GM19328 (cell line): Measurements from ENCODE around the gene DISP3.

Source experiments
- ATAC-seq: cut with Tn5 transposase; IDR thresholded peaks from one replicate; pipeline ENCODE4 v1.9.1; 2021; ENCODE audit warnings: mild to moderate bottlenecking, moderate library complexity; ENCODE audit not compliant: unreplicated experiment

DISP3 gene

GRCh38 chr1:11483581-11484320 lies 4.8 kb downstream of the DISP3 start:
- ATAC-seq, result no peak

DNA sequence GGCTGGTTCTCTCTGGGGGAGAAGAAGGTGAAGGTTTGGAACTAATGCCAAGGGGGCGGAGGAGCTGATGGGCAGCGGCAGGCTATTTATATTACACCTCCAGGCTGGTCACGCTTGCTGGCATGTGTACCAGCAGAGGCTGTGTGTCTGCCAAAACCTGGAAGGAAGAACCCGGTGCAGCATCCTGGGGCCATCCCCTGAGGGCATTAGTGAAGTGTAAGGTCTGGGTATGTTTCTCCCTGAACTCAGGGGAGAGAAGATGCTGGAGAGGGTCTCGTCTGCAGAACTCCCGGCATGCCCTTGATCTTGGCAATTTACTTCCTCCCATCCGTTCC lies 5.3 kb downstream of the DISP3 start:
- ATAC-seq, result no peak

- no peak for ATAC-seq
Observed at GRCh38 chr1:11485191-11485590, 6.2 kb downstream of the DISP3 start.

DNA sequence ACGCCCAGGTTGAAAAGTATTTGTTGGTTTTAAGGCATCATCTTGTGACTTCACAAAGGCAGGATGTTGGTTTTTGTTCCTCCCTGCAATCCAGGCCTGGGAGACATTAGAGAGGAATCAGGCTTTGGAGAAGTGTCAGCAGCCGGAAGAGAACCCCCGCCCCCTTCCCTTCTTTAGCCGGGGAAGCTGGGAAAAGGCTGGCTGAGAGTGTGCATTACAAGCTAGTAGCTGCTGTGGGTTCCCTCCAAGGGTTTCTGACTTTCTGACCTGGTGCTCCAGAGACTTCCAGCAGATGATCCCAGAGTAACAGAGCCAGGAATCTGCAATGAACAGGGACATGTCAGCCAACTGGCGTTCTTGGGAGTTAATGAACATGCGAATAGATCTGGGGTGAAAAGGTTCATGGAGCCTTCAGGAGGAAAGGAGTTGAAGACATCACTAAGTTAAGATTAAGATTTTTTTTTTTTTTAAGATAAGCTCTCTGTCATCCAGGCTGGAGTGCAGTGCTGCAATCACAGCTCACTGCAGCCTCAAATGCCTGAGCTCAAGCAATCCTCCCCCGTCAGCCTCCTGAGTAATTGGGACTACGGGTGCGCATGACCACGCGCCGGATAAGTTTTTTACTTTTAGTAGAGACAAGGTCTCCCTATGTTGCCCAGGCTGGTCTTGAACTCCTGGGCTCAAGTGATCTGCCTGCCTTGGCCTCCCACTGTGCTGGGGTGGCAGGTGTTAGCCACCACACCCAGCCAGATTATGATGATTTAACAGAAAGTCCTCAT lies 7.5 kb downstream of the DISP3 start:
- no peak for ATAC-seq

DNA sequence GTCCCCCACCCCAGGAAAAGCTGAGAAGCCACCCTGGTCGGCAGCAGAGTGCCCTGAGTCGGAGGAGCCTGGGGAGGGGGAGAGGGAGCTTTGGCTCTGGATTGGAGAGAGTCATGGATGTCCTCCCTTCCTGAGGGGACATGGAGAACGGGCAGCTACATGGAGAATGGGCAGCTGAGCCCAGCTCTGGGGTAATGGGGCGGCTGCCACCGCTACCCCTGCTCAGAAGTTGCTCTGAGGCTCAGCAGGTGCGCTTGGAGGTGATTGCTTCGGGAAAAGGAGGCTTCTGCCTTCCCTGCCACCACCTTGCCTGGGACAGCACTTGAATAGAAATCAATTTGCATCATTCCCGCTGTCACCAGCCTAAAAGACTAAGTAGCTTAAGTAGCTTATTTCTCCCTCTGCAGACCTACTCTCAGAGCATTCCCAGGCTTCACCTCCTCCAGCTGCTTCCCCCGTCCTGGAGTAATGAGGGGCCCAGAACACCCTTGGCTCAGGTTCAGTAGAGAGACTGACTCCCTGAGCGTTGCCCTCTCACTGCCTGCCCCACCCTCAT lies 8.3 kb downstream of the DISP3 start:
- no peak for ATAC-seq

- ATAC-seq, result no peak
Observed at GRCh38 chr1:11488201-11488770, 9.3 kb downstream of the DISP3 start.

GRCh38 chr1:11488966-11489625 lies 10.1 kb downstream of the DISP3 start:
- no peak for ATAC-seq

- no peak for ATAC-seq
Observed at GRCh38 chr1:11492235-11492634, 13.3 kb downstream of the DISP3 start.

DNA sequence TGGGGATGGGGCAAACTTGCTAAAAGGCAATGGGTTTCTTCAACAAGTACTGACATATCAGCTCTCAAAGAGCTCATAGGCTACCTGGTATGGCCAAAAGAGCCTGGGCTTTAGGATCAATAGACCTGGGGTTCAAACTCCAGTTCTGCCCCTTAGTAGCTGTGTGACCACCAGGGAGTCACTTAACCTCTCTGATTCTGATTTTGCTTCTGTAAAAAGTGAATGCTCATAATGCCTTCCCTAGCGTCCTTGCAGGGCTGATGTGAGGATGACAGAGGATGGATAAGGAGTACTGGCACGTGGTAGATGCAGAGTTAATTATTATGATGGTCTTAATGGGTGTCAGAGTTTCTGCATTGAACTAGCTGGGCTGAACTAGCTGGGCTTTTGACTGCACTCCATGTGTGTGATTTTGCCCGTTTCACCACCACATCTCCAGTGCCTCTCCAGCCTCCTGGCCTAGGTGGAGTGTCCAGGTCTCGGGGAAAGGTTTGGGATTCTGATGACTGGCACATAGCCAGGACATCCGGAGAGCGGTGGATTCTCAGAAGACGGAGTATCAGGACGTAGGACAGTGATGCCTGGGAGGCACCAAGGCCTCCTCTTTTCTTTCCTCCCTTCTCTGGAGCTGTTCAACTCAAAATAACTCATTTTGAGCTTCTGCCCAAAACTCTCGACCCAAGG lies 15.2 kb downstream of the DISP3 start:
- no peak for ATAC-seq

DNA sequence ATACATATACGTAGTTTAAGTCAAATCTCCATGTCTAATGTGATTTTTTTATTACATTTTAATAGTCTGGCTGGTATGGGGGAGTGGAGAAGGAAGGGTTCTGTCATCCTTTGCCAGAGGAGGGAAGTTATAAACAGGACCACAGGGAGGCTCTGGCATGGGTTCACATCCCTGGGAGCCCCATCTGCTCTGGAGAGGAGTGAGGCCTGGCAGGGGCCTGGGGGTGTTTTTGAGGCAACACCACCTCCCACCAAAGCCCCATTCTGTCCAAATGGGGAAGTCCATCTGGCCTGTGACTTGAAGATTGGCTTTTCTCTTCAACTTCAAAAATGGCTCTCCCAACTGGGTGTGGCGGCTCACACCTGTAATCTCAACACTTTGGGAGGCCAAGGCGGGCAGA lies 15.8 kb downstream of the DISP3 start:
- no peak for ATAC-seq

DNA sequence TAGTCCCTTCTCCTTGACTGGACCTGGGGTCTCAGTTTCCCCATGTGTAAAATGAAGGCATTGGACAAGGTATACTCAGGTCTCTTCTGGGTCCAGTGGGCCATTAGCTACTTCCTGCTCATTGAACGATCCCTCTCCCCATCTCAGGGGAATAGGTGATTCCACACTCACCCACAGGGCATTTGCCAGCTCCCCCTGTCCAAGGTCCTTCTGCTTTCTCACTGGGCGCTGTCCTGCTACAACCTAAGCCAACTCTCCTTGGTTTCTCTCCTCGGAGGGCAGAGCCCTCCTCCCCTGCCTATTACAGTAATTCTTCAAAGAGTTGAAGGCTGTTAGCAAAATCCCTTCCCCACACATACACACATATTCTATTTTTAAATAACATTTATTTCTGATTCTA lies 16.6 kb downstream of the DISP3 start:
- ATAC-seq, result no peak

GRCh38 chr1:11496551-11497080 lies 17.7 kb downstream of the DISP3 start:
- no peak for ATAC-seq

GRCh38 chr1:11498956-11499594 lies 20.1 kb downstream of the DISP3 start:
- ATAC-seq, result no peak

- ATAC-seq, result no peak
Observed at GRCh38 chr1:11499601-11500331, 20.8 kb downstream of the DISP3 start.

DNA sequence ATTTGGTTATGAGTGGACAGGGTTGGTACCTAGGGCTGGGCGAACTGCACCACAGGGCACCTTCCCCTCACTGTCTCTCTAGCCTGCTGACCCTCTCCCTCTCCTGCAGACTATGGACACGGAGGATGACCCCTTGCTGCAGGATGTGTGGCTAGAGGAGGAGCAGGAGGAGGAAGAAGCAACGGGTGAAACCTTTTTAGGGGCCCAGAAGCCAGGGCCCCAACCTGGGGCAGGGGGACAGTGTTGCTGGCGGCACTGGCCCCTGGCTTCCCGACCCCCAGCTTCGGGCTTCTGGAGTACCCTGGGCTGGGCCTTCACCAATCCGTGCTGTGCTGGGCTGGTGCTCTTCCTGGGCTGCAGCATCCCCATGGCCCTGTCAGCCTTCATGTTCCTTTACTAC lies 21.9 kb downstream of the DISP3 start:
- no peak for ATAC-seq

DNA sequence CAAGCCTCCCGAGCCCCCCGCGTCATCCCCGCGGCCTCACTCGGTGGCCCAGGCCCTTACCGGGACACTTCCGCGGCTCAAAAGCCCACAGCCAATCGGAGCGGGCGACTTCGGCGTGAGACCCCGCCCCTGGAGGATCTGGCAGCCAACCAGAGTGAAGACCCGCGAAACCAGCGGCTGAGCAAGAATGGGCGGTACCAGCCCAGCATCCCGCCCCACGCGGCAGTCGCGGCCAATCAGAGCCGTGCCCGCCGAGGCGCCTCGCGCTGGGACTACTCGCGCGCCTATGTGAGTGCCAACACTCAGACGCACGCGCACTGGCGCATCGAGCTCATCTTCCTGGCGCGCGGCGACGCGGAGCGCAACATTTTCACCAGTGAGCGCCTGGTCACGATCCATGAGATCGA lies 22.5 kb downstream of the DISP3 start:
- ATAC-seq, result no peak

- ATAC-seq, result no peak
Observed at GRCh38 chr1:11501906-11502485, 23.0 kb downstream of the DISP3 start.

- no peak for ATAC-seq
Observed at GRCh38 chr1:11502516-11502915, 23.6 kb downstream of the DISP3 start.

- no peak for ATAC-seq
Observed at GRCh38 chr1:11504599-11504998, 25.6 kb downstream of the DISP3 start.
